Fibroblast of lung (primary cell): ENCODE measurements around the gene C6orf132.

Experiments
- CTCF ChIP-seq, 2 donors: IDR thresholded peaks in 1 of 2; conservative IDR thresholded peaks in 1 of 2; 1 replicate in 1 of 2; 2 replicates in 1 of 2; pipeline ENCODE4 v1.5.1; 2011 to 2012; ENCODE audit warnings: low read length in 2 of 2, control low read depth in 1 of 2, inconsistent platforms in 1 of 2, low read depth in 1 of 2, mild to moderate bottlenecking in 1 of 2
- EZH2 ChIP-seq: IDR thresholded peaks from 2 replicates; pipeline ENCODE4 v1.5.1; 2012; ENCODE audit warnings: low read length, control low read depth, mild to moderate bottlenecking; ENCODE audit errors: missing control alignments

- TF ChIP-seq EZH2 = no peak
- TF ChIP-seq CTCF (conservative IDR thresholded peaks at IDR 0.05 in 1 of 2, IDR thresholded peaks at IDR 0.05 in 1 of 2; ENCODE audit: low read depth in 1 of 2, low read length in 2 of 2) = no peak
These were observed 91.2 kb downstream of the C6orf132 start for GRCh38 chr6:42051268-42051653.
